Measurements from ENCODE around the gene SYNDIG1.

The SYNDIG1 gene

GRCh38 chr20:24456398-24456781 is 13.0 kb upstream of the SYNDIG1 start:
- Mint-ChIP-seq H3K4me1 (peaks cover 6% of the 10 kb centered on the region), H3K27me3 (no peaks in the 10 kb centered on the region), H3K4me3 (no peak overlapping the region), H3K27ac (no peak overlapping the region), H3K9me3 (no peaks in the 10 kb centered on the region)
- no peak for ATAC-seq
- DNase-seq = no peak

GRCh38 chr20:24458436-24458835 is 11.0 kb upstream of the SYNDIG1 start:
- Mint-ChIP-seq H3K27me3 (no peaks in the 10 kb centered on the region), H3K27ac (no peak overlapping the region), H3K9me3 (no peaks in the 10 kb centered on the region), H3K4me3 (no peak overlapping the region), H3K4me1 (peaks cover 6% of the 10 kb centered on the region)
- ATAC-seq = no peak
- DNase-seq = no peak

- no peak overlapping the region for H3K4me3 Mint-ChIP-seq
Measured at GRCh38 chr20:24459733-24460132, 9.7 kb upstream of the SYNDIG1 start.

GRCh38 chr20:24460712-24461111 is 8.7 kb upstream of the SYNDIG1 start:
- Mint-ChIP-seq H3K9me3 (no peaks in the 10 kb centered on the region), H3K27ac (no peak overlapping the region), H3K4me3 (no peak overlapping the region), H3K27me3 (no peaks in the 10 kb centered on the region), H3K4me1 (no peaks in the 10 kb centered on the region)
- DNase-seq = no peak
- no peak for ATAC-seq

More at GRCh38 chr20:24459733-24460132, 9.7 kb upstream of the SYNDIG1 start:
- H3K27me3 Mint-ChIP-seq = no peaks in the 10 kb centered on the region
- no peak for ATAC-seq
- no peaks in the 10 kb centered on the region for H3K9me3 Mint-ChIP-seq
- no peaks in the 10 kb centered on the region for H3K4me1 Mint-ChIP-seq
- H3K27ac Mint-ChIP-seq = peak overlapping the region in 1 of 2 donors; percentile 66
- no peak for DNase-seq

- no peaks in the 10 kb centered on the region for H3K4me1 Mint-ChIP-seq
- DNase-seq = no peak
- no peak overlapping the region for H3K4me3 Mint-ChIP-seq
Measured at GRCh38 chr20:24461848-24462247, 7.6 kb upstream of the SYNDIG1 start.

GRCh38 chr20:24462460-24463010 is 6.9 kb upstream of the SYNDIG1 start:
- Mint-ChIP-seq H3K4me1 (no peaks in the 10 kb centered on the region), H3K27ac (peak overlapping the region in 1 of 2 donors; percentile 38), H3K4me3 (no peak overlapping the region), H3K27me3 (peaks cover 8% of the 10 kb centered on the region), H3K9me3 (no peaks in the 10 kb centered on the region)
- DNase-seq = no peak
- ATAC-seq = no peak

More at GRCh38 chr20:24461848-24462247, 7.6 kb upstream of the SYNDIG1 start:
- Mint-ChIP-seq H3K27me3 (peaks cover 1% of the 10 kb centered on the region), H3K9me3 (no peaks in the 10 kb centered on the region), H3K27ac (no peak overlapping the region)
- no peak for ATAC-seq

GRCh38 chr20:24465159-24465558 is 4.3 kb upstream of the SYNDIG1 start:
- Mint-ChIP-seq H3K4me1 (peaks cover 4% of the 10 kb centered on the region), H3K4me3 (no peak overlapping the region), H3K27me3 (peaks cover 31% of the 10 kb centered on the region), H3K27ac (no peak overlapping the region), H3K9me3 (no peaks in the 10 kb centered on the region)
- no peak for DNase-seq
- ATAC-seq = no peak

- ATAC-seq = no peak
- Mint-ChIP-seq H3K4me1 (peaks cover 10% of the 10 kb centered on the region), H3K4me3 (no peak overlapping the region), H3K9me3 (no peaks in the 10 kb centered on the region), H3K27me3 (peaks cover 37% of the 10 kb centered on the region), H3K27ac (no peak overlapping the region)
- no peak for DNase-seq
Measured at GRCh38 chr20:24465730-24466129, 3.7 kb upstream of the SYNDIG1 start.

- Mint-ChIP-seq H3K4me3 (no peak overlapping the region), H3K27ac (no peak overlapping the region), H3K9me3 (no peaks in the 10 kb centered on the region), H3K4me1 (peaks cover 16% of the 10 kb centered on the region), H3K27me3 (peaks cover 64% of the 10 kb centered on the region)
- ATAC-seq (no peak), DNase-seq (no peak)
Measured at GRCh38 chr20:24468401-24469115, 871 bp upstream of the SYNDIG1 start.

GRCh38 chr20:24469894-24470745 is 691 bp downstream of the SYNDIG1 start:
- Mint-ChIP-seq H3K4me1 (peaks cover 16% of the 10 kb centered on the region), H3K9me3 (no peaks in the 10 kb centered on the region), H3K27ac (no peak overlapping the region), H3K27me3 (peaks cover 75% of the 10 kb centered on the region), H3K4me3 (peak overlapping the region; percentile 53 to 72)
- no peak for DNase-seq
- ATAC-seq = peak; percentile 31

GRCh38 chr20:24470746-24471582 is 1.5 kb downstream of the SYNDIG1 start:
- Mint-ChIP-seq H3K4me3 (peak overlapping the region; percentile 53 to 72), H3K4me1 (peaks cover 16% of the 10 kb centered on the region), H3K27me3 (peaks cover 75% of the 10 kb centered on the region), H3K9me3 (no peaks in the 10 kb centered on the region), H3K27ac (no peak overlapping the region)
- DNase-seq (no peak), ATAC-seq (no peak)

GRCh38 chr20:24472426-24472825 is 3.0 kb downstream of the SYNDIG1 start:
- no peak for ATAC-seq

GRCh38 chr20:24473435-24474223 is 4.2 kb downstream of the SYNDIG1 start:
- peaks cover 56% of the 10 kb centered on the region for H3K27me3 Mint-ChIP-seq

More at GRCh38 chr20:24472426-24472825, 3.0 kb downstream of the SYNDIG1 start:
- Mint-ChIP-seq H3K4me3 (no peak overlapping the region), H3K27me3 (peaks cover 68% of the 10 kb centered on the region), H3K4me1 (peaks cover 16% of the 10 kb centered on the region), H3K9me3 (no peaks in the 10 kb centered on the region), H3K27ac (no peak overlapping the region)
- DNase-seq = no peak

GRCh38 chr20:24477831-24478547 is 8.6 kb downstream of the SYNDIG1 start:
- DNase-seq (no peak), ATAC-seq (no peak)
- H3K27ac Mint-ChIP-seq = no peak overlapping the region
- H3K27me3 Mint-ChIP-seq = peaks cover 17% of the 10 kb centered on the region
- H3K4me1 Mint-ChIP-seq = no peaks in the 10 kb centered on the region
- H3K4me3 Mint-ChIP-seq = no peak overlapping the region
- no peaks in the 10 kb centered on the region for H3K9me3 Mint-ChIP-seq

More at GRCh38 chr20:24473435-24474223, 4.2 kb downstream of the SYNDIG1 start:
- Mint-ChIP-seq H3K4me3 (no peak overlapping the region), H3K27ac (no peak overlapping the region), H3K4me1 (peaks cover 16% of the 10 kb centered on the region), H3K9me3 (no peaks in the 10 kb centered on the region)
- ATAC-seq (no peak), DNase-seq (no peak)

Data from stimulated activated naive CD8-positive, alpha-beta T cell treated with anti-CD3 and anti-CD28 coated beads, Interleukin-15, amount 100 ng/mL, for 72 hours (primary cell).